Stimulated activated CD4-positive, alpha-beta T cell treated with anti-CD3 and anti-CD28 coated beads, Interleukin-4, amount 100 ng/mL, for 4 hours (primary cell): ENCODE data around the gene ANO10.

ENCODE experiments used
- DNase-seq, 2 experiments: peaks; one replicate each; pipeline ENCODE4 v3.0.0-alpha.2; 2020

The ANO10 gene

DNA sequence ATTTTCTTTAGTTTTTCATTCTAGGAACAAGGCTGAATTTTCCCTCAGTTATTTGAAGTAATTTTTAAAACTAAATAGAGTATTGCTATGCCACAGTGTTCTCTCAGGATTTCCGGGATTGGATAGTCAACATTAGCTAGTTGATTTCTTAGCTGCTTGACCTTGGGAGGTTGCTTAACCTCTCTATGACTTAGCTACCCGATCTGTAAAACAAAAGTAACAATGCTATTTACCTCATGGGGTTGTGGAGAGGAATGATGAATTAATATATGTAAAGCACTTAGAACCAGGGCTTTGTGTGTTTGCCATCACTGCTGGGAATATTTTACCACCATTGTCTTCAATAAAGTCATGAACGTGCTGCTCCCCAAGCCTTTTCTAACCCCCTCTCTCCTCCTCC, 278.0 kb downstream of the ANO10 start:
- no peak for DNase-seq

GRCh38 chr3:43343185-43343584, 278.6 kb downstream of the ANO10 start:
- DNase-seq: no peak

DNA sequence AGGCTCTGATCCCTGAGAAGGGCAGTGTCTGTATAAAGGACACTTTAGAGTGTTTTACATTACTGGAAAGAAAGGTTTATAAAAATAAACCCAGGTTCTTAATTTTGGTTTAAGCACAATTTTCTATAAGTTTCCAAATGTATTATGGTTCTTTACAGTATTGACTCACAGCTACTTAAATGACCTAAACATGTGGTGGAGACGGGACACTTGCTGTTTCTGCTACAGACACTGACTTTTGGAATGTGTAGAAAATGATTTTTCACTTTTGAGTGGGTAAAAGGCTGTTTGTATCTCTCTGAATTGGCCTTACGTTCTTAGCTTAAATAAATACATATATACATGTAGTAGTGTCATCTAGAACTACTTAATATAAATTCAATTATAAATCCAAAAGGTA, 280.0 kb downstream of the ANO10 start:
- no peak for DNase-seq

DNA sequence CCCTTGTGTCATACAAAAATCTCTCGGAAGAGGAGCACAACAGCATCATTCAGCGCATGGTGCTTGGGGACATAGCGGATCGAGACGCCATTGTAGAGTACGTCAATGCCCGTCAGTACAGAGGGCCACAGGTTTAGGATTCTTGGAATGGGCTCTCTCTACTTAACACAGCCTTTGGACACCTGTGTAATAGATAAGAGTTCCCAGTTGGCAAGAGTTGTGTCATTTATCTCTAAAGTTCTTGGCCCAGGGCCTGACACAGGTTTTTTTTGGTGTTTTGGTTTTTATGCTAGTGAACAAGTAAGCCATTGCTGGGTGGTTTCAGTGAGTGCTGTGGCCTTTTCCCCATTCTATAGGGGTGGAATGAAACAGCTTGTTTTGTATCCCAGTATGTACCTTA, 281.4 kb downstream of the ANO10 start:
- DNase-seq: no peak

DNA sequence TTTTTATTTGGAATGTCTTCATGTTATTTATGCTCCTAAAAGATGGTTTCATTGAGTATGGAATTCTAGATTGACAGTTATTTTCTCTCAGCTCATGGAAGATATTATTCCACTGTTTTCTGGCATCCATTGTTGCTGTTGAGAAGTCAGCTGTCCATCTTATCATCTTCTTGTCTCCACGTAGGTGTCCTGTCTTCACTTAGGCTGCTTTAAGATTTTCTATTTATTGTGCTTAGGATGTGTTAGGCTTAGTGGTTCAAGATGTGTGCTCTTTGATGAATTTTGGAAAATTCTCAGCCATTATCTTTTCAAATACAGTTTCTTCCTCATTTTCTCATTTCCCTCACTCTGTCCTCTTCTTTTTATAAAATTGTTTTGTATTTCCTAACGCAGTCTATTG, 283.5 kb downstream of the ANO10 start:
- DNase-seq: no peak

GRCh38 chr3:43335799-43336198, 286.0 kb downstream of the ANO10 start:
- no peak for DNase-seq

DNA sequence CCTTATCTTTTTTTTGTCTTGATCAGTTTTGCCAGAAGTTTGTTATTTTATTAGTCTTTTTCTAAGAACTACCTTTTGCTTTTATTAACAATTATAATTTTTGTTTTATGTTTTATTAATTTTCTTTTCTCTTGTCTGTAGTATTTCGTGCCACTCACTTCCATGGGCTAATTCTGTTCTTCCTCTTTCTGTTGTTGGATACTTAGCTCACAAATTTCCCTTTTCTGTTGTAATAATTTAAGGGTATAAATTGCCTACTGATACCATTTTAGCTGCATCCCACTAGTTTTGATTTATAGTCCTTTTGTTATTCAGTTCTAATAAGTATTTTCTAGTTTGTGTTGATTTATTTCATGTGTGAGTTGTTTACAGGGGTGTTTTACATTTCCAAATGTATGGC, 286.8 kb downstream of the ANO10 start:
- DNase-seq: no peak

GRCh38 chr3:43331381-43331780, 290.4 kb downstream of the ANO10 start:
- no peak for DNase-seq

DNA sequence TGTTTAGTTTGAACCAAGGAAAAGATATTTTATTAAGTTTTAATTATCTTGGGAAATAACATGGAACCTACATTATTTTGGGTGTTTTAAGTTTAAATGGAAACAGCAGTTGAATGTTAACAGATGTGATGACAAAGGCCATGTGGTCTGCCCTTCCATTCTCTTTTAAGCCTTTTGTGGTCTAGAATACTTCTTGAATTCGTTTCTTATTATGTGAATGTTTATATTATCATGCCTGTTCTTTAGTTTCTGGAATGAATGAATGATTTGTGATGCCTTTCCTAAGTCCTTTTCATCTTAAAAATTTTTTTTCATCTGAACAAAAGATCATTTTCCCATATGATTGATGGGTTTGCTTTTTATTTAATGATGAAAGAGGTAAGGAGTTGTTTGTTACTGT, 290.8 kb downstream of the ANO10 start:
- no peak for DNase-seq

DNA sequence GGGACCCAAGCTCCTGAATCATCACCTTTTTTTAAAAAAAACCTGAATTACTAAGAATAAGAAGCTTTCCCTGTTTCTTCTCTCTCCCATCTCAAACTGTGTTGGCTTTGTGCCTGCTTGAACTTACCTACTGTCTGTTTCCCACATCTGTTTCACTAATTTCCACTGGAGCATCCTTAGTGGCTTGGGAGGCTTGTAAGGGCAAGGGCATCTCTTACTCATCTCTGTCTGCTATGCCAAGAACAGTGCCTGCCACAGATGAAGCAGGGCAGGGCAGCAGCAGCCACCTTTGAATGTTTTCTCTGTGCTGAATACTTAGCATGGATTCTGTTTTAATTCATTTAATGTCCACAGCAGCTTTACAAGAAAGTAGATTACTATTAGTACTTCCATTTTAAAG, 293.2 kb downstream of the ANO10 start:
- DNase-seq: no peak

DNA sequence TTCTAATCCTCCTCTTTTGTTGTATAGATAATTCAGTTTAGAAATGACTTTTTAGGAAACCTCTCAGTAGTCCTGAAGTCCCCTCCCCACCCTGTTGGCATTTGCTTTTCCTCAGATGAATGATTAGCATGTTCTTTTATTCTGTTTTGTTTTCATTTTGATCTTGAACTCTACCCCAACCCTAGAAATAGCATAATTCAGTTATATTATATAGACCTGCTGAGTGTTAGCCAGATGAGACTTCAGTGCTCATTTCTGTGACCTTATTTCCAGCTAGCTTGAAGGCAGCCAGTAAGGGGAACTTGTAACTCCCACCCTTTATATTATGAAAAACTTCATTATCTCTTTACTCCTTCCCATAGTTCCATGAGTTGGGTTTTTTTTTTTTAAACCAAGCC, 294.2 kb downstream of the ANO10 start:
- no peak for DNase-seq

DNA sequence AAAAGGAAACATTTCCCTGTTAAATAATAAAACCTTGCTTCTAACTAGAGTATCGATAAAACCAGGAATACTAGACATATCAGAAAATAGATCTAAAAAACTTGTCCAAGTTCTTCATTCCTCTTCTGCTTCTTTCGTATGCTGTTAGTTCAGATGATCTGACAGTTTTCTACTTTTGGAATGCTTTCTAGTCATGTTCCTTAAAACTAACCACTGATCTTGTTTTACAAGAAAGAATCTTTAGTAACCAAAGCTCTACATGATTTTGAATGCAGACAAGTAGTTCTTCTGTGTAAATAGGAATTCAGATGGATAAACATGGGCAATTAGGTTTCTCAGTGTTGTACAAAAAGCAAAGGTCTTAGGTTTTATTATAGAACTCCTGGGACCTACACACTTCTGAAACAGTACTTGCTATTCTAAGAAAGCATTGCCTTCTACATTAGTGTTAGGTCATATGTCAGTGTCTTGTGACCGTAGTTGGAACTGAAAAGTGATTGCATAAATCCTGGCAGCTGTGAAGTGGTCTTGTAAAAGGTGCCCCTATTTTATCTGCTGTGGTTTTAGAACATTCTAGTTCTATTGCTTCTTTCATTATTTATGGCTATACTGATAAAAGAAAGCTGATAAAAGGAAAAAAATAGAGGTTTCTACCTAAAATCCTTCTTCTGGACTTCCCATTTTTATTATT, 294.8 kb downstream of the ANO10 start:
- DNase-seq: no peak

DNA sequence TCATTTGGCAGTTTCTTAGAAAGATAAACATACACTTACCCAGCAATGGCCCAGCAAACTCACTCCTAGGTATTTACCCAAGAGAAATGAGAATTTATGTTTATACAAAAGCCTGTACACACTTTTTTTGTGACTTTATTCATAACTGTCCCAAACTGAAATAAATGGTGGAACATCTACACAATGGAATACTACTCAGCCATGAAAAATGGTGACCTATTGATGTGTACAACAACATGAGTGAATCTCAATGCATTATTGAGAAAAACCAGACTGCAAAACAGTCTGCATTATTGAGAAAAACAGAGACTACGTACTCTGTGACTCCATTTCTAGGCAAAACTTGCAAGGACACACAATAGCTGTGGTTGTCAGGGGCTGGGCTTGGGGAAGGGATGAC, 298.3 kb downstream of the ANO10 start:
- no peak for DNase-seq

GRCh38 chr3:43320288-43320687, 301.5 kb downstream of the ANO10 start:
- no peak for DNase-seq

- no peak for DNase-seq
Observed at GRCh38 chr3:43319794-43320193, 302.0 kb downstream of the ANO10 start.

DNA sequence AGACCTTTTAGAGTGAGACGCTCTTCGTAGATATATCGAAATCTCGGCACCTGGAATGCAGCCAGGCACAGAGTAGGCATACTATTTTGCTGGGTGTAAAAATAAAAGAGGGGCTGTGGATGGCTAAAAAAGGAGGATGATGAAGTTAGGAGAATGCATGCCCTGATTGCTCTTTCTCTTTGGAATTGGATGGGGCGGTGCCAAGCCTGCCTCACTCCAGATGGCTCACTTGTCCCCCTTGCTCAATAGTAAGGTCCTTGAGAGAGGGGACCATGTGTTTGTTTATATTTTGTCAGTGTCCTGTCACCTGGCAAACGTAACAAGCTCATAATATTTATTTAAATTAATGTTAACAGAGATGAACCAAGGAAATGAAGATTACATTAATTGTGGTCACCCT, 302.4 kb downstream of the ANO10 start:
- DNase-seq: no peak

DNA sequence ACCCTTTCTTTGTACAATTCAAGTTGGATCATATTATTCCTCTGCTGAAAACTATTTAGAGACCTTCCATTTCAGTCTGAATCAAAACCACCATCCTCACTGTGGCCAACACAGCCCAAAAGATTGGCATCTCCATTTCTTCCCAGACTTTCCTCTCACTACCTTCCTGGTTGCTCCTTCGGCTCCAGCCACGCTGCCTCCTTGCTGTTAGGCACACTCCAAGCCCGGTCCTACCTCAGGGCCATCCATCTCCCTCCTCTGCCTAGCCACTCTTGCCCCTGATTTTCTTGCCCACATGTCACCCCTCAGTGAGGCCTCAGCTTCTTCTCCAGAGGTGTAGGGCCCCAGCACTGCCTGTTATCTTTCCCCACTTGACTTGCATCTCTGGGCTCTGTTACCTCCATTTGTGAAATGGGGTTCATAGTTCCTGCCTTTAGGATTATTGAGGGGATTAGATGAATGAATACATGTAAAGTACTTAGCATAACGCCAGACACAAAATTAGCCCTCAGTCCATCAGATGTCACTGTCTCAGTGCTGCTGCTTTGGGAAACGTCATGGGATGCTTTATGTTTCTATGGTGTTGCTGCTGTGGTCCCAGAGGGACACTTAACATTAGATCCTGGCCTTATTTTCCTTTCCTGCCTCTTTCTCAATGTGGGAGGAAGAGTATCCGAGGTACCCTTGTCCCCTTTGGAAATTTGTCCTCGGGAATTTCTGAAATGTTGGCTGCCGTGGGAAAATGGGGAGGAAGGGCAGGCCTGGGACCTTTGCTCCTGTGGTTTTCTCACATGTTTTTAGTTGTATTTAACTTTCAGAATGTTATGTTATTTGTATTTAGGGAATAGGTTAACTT, 304.1 kb downstream of the ANO10 start:
- DNase-seq: no peak

DNA sequence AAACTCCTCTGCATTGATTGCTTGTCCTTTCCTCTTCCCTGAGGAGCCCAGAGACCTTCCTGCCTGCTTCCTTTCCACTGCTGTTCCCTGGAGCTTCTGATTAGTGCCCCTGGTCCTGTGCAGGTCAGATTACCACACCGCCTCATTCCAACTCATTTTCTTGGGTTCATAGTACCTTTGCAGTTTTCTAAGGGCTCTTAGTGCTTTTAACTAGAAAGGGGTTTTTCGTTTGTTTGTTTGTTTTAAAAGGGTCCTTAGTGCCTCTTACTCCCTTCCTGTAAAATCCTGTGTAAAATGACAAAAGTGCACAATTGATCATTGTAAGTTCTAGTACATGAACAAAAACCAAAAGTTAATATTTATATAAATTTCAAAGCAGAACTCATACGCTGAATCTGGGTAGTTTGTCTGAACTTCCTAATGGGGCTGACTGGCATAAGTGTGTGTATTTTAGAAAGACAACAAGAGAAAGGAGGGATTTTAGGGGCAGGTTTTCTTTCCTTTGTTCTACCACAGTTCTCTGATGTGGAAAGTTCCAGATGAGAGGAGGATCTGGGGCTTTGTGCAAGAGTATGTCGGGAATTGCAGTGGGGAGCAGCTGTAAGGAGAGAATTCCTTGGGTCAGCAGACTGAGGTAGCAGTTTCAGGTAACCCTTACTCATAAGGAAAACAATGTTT, 304.9 kb downstream of the ANO10 start:
- DNase-seq: no peak
